ENCODE data around the gene ANKRA2. TPM values are rescaled to one million over a fixed set of nuclear protein-coding genes. Genes with fewer than 3 reads are reported as not detected.

Gene ANKRA2
- total RNA-seq, 2 experiments from 2014 or later, result 45.0 to 45.1 TPM

- DNase-seq (peak in 1 of 14 experiments; percentile 11), ATAC-seq (ENCODE audit: poor library complexity) (no peak)
- Mint-ChIP-seq H3K9me3 (peaks cover 2% of the 10 kb centered on the region), H3K36me3 (ENCODE audit: low read depth) (no peaks in the 10 kb centered on the region), H3K27ac (no peak overlapping the region), H3K4me1 (ENCODE audit: low read depth) (no peaks in the 10 kb centered on the region), H3K27me3 (peaks cover 16% of the 10 kb centered on the region), H3K4me3 (no peak overlapping the region)
- no peaks in the 10 kb centered on the region for H3K27me3 ChIP-seq (ENCODE audit: control insufficient read depth in 1 of 2, insufficient read depth in 2 of 2, low read length in 2 of 2)
- ChIA-PET POLR2A (no interaction called here), CTCF (interaction anchor here (1.2 kb wide), 1 partner anchor 13 kb away, joined by 4 read pairs; no protein-coding TSS in a partner anchor)
- no peaks in the 10 kb centered on the region for H3K36me3 ChIP-seq (ENCODE audit: insufficient read depth, low read length)
- H3K4me1 ChIP-seq (ENCODE audit: insufficient read depth, low read length), result no peaks in the 10 kb centered on the region
- no peaks in the 10 kb centered on the region for H3K9me3 ChIP-seq (ENCODE audit: control insufficient read depth in 1 of 2, insufficient read depth in 1 of 2, low read length in 2 of 2)
- intact Hi-C loops (cut with DNase I, micrococcal nuclease), result no loop called here
- no peak for TF ChIP-seq CTCF (IDR thresholded peaks at IDR 0.05)
- no peak overlapping the region for H3K4me3 ChIP-seq (ENCODE audit: low read length)
- H3K27ac ChIP-seq (ENCODE audit: low read depth in 1 of 2, low read length in 2 of 2), result no peak overlapping the region
These were observed 38.6 kb upstream of the ANKRA2 start for GRCh38 chr5:73603998-73604397.

GRCh38 chr5:73599380-73599779, 33.9 kb upstream of the ANKRA2 start:
- H3K27me3 Mint-ChIP-seq, result peaks cover 13% of the 10 kb centered on the region
- no peak overlapping the region for H3K27ac Mint-ChIP-seq
- TF ChIP-seq CTCF (IDR thresholded peaks at IDR 0.05), result no peak
- no peaks in the 10 kb centered on the region for H3K4me1 ChIP-seq (ENCODE audit: insufficient read depth, low read length)
- no peak overlapping the region for H3K27ac ChIP-seq (ENCODE audit: low read depth in 1 of 2, low read length in 2 of 2)
- no peak for DNase-seq
- POLR2A ChIA-PET, result no interaction called here
- CTCF ChIA-PET, result no interaction called here
- H3K27me3 ChIP-seq (ENCODE audit: control insufficient read depth in 1 of 2, insufficient read depth in 2 of 2, low read length in 2 of 2), result no peaks in the 10 kb centered on the region
- no peaks in the 10 kb centered on the region for H3K36me3 ChIP-seq (ENCODE audit: insufficient read depth, low read length)
- no peaks in the 10 kb centered on the region for H3K9me3 ChIP-seq (ENCODE audit: control insufficient read depth in 1 of 2, insufficient read depth in 1 of 2, low read length in 2 of 2)
- intact Hi-C loops (cut with DNase I, micrococcal nuclease), result loop anchor here in 1 of 2 experiments (10.0 kb wide), 1 partner anchor 305 kb away; no protein-coding TSS in a partner anchor
- no peak for ATAC-seq (ENCODE audit: poor library complexity)
- H3K36me3 Mint-ChIP-seq (ENCODE audit: low read depth), result no peaks in the 10 kb centered on the region
- H3K4me3 Mint-ChIP-seq, result no peak overlapping the region
- H3K9me3 Mint-ChIP-seq, result peaks cover 2% of the 10 kb centered on the region
- H3K4me1 Mint-ChIP-seq (ENCODE audit: low read depth), result no peaks in the 10 kb centered on the region
- H3K4me3 ChIP-seq (ENCODE audit: low read length), result no peak overlapping the region

- no peaks in the 10 kb centered on the region for H3K4me1 ChIP-seq (ENCODE audit: insufficient read depth, low read length)
- H3K4me3 ChIP-seq (ENCODE audit: low read length), result no peak overlapping the region
- peaks cover 2% of the 10 kb centered on the region for H3K9me3 Mint-ChIP-seq
- intact Hi-C loops (cut with DNase I, micrococcal nuclease), result loop anchor here in 1 of 2 experiments (10.0 kb wide), 1 partner anchor 308 kb away; no protein-coding TSS in a partner anchor
- CTCF ChIA-PET, result interaction anchor here (0.9 kb wide), 1 partner anchor 9 kb away, joined by 4 read pairs; no protein-coding TSS in a partner anchor
- H3K27me3 ChIP-seq (ENCODE audit: control insufficient read depth in 1 of 2, insufficient read depth in 2 of 2, low read length in 2 of 2), result no peaks in the 10 kb centered on the region
- no peaks in the 10 kb centered on the region for H3K36me3 Mint-ChIP-seq (ENCODE audit: low read depth)
- no peak overlapping the region for H3K27ac Mint-ChIP-seq
- POLR2A ChIA-PET, result no interaction called here
- peak; percentile 59 for TF ChIP-seq CTCF (IDR thresholded peaks at IDR 0.05)
- no peaks in the 10 kb centered on the region for H3K9me3 ChIP-seq (ENCODE audit: control insufficient read depth in 1 of 2, insufficient read depth in 1 of 2, low read length in 2 of 2)
- no peak overlapping the region for H3K27ac ChIP-seq (ENCODE audit: low read depth in 1 of 2, low read length in 2 of 2)
- peaks cover 13% of the 10 kb centered on the region for H3K27me3 Mint-ChIP-seq
- ATAC-seq (ENCODE audit: poor library complexity) (no peak), DNase-seq (peak in 3 of 14 experiments; percentile 8 to 35 (median 30))
- no peaks in the 10 kb centered on the region for H3K36me3 ChIP-seq (ENCODE audit: insufficient read depth, low read length)
- no peaks in the 10 kb centered on the region for H3K4me1 Mint-ChIP-seq (ENCODE audit: low read depth)
- no peak overlapping the region for H3K4me3 Mint-ChIP-seq
These were observed 31.4 kb upstream of the ANKRA2 start for GRCh38 chr5:73596705-73597328.
